Right ventricle myocardium superior (tissue), 1 donor: ENCODE data around the gene KIF12. TPM values are rescaled to one million over a fixed set of nuclear protein-coding genes. Genes with fewer than 3 reads are reported as not detected.

Experiments
- total RNA-seq: library from RNA; stranded (reverse); fragmentation: NEBNext Ultra II Directional; extraction: Animal tissue kit (Norgen Biotek cat#: 25700); gene quantifications from one replicate; pipeline ENCODE4 v1.2.1, GENCODE V29; 2021
- donor health status: DM: no; HTN: yes; CAD: no; lungs with severe emphysema.

KIF12 gene
- total RNA-seq, 1 donor from 2014 or later, result not detected

Other genes starting within 250 kb of the KIF12 start
- 2.0 TPM for gene ZNF618, start 223.0 kb downstream of the KIF12 start, total RNA-seq
- gene AMBP, start 21.0 kb downstream of the KIF12 start, total RNA-seq, result 0.51 TPM
- gene COL27A1, start 56.2 kb upstream of the KIF12 start, total RNA-seq, result 8.0 TPM
- 1.2 TPM for gene ORM1, start 223.8 kb upstream of the KIF12 start, total RNA-seq
- gene ORM2, start 230.6 kb upstream of the KIF12 start, total RNA-seq, result not detected